LNCaP clone FGC (cell line): ENCODE data around the gene PPP1CC.

Source experiments
- DNase-seq: peaks from one replicate; pipeline ENCODE4 v3.0.0-alpha.2; 2011; ENCODE audit warnings: low read depth
- H3K4me3 ChIP-seq: 2 replicates; pipeline ENCODE4 v1.5.1; 2011; ENCODE audit warnings: mild to moderate bottlenecking, low read depth, low read length, control low read depth
- CTCF ChIP-seq: IDR thresholded peaks from 2 replicates; pipeline ENCODE4 v1.5.1; 2012; ENCODE audit warnings: mild to moderate bottlenecking; ENCODE audit not compliant: control insufficient read depth, insufficient read depth; ENCODE audit errors: extremely low read depth

PPP1CC gene

GRCh38 chr12:110679201-110679600 is 63.5 kb downstream of the PPP1CC start:
- DNase-seq, result peak; percentile 56

GRCh38 chr12:110677982-110678381 is 64.7 kb downstream of the PPP1CC start:
- no peak for TF ChIP-seq CTCF
- H3K4me3 ChIP-seq, result no peak overlapping the region
- DNase-seq, result no peak

More at GRCh38 chr12:110679201-110679600, 63.5 kb downstream of the PPP1CC start:
- no peak overlapping the region for H3K4me3 ChIP-seq
- no peak for TF ChIP-seq CTCF

GRCh38 chr12:110677206-110677911 is 65.3 kb downstream of the PPP1CC start:
- H3K4me3 ChIP-seq, result no peak overlapping the region
- TF ChIP-seq CTCF, result no peak
- DNase-seq, result no peak

- TF ChIP-seq CTCF, result no peak
- no peak overlapping the region for H3K4me3 ChIP-seq
- no peak for DNase-seq
These were observed 66.5 kb downstream of the PPP1CC start for GRCh38 chr12:110676171-110676570.

- no peak for DNase-seq
- no peak for TF ChIP-seq CTCF
- no peak overlapping the region for H3K4me3 ChIP-seq
These were observed 72.5 kb downstream of the PPP1CC start for GRCh38 chr12:110670161-110670701.
